ENCODE results near the gene SSC5D. TPM values are rescaled to one million over a fixed set of nuclear protein-coding genes. Genes with fewer than 3 reads are reported as not detected.

Gene SSC5D
- total RNA-seq, 1 experiment from 2014 or later, result 1.5 TPM

GRCh38 chr19:55472463-55472862 lies 15.8 kb upstream of the SSC5D start (continued):
- TF ChIP-seq, protein P1, sequence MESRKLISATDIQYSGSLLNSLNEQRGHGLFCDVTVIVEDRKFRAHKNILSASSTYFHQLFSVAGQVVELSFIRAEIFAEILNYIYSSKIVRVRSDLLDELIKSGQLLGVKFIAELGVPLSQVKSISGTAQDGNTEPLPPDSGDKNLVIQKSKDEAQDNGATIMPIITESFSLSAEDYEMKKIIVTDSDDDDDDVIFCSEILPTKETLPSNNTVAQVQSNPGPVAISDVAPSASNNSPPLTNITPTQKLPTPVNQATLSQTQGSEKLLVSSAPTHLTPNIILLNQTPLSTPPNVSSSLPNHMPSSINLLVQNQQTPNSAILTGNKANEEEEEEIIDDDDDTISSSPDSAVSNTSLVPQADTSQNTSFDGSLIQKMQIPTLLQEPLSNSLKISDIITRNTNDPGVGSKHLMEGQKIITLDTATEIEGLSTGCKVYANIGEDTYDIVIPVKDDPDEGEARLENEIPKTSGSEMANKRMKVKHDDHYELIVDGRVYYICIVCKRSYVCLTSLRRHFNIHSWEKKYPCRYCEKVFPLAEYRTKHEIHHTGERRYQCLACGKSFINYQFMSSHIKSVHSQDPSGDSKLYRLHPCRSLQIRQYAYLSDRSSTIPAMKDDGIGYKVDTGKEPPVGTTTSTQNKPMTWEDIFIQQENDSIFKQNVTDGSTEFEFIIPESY (IDR thresholded peaks at IDR 0.05; ENCODE audit: extremely low read depth, insufficient replicate concordance, low read length), result no peak
- TF ChIP-seq JUND (IDR thresholded peaks at IDR 0.05), result no peak
- TF ChIP-seq POLR2AphosphoS5 (IDR thresholded peaks at IDR 0.05; ENCODE audit: low read depth, low read length), result peak; percentile 80
- no peak for TF ChIP-seq ATF3 (IDR thresholded peaks at IDR 0.05)
- TF ChIP-seq FOSL1 (IDR thresholded peaks at IDR 0.05; ENCODE audit: low read depth), result no peak
- TF ChIP-seq SP1 (IDR thresholded peaks at IDR 0.05; ENCODE audit: low read depth), result peak; percentile 76

DNA sequence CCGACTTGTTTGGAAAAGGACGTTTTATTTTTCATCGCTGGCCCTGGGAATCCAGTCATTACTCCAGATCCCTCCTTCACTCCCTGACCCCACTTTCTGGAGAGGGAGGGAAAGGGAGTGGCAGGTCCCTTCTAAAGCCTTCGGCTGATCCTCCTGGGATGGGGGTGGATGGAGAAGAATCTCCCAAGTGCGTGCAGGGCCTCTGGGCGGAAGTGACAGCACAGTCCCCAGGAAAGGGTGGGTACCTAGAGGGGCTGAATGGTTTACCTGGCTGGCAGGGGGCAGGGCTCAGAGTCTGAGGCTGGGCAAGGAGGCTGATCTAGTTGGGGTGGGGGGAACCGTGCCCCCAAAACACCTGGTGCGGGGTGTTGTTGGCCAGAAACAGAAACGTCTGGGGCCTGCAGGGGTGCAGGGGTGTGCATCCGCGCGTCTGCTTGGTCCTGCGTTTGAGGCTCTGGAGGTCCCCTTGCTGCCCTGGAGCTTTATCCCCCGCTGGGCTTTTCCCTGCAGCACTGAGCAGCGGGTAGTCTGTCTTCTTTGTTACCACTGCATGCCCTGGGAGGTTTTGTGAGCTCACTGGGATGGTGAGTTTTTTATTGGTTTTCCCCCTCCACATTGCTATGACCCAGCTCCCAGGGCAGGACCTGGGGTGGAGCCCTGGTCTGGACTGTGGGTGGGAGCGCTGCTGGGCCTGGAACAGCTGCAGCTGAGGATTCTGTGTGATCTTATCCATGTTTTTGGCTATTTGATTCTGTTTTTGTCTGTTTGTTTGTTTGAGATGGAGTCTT lies 14.8 kb upstream of the SSC5D start:
- peaks cover 0 to 11% of the 10 kb centered on the region in 2 experiments; a peak in 2 of 4 replicates for H3K36me3 ChIP-seq (ENCODE audit: control insufficient read depth in 1 of 2, insufficient read depth in 2 of 2, low read length in 2 of 2)
- RAD21 ChIA-PET (ENCODE audit: low non-redundant PET in 1 of 2, low total read pairs in 2 of 2, uncharacterized antibody in 2 of 2, unreplicated experiment in 2 of 2), result interaction anchor here in 1 of 2 experiments (0.5 kb wide), 1 partner anchor 154 kb away, joined by 4 read pairs; no protein-coding TSS in a partner anchor
- H3K9me2 ChIP-seq (ENCODE audit: insufficient read depth), result no peaks in the 10 kb centered on the region
- peaks cover 37 to 56% of the 10 kb centered on the region in 2 experiments for H3K4me1 ChIP-seq (ENCODE audit: control insufficient read depth in 1 of 2, insufficient read depth in 2 of 2, low read length in 2 of 2)
- peak overlapping the region; percentile 98 for H3K27ac ChIP-seq (ENCODE audit: low read depth, low read length)
- no peaks in the 10 kb centered on the region for H3K27me3 ChIP-seq (ENCODE audit: insufficient read depth, low read length)
- intact Hi-C loops (cut with micrococcal nuclease), result loop anchor here (1.0 kb wide), 1 partner anchor 162 kb away; no protein-coding TSS in a partner anchor
- CTCF ChIA-PET, result interaction anchor here (0.6 kb wide), 1 partner anchor 151 kb away, joined by 4 read pairs; the partner anchor contains the start of gene ZNF784
- TF ChIP-seq EZH2 (IDR thresholded peaks at IDR 0.05) (no peak), EZH2phosphoT487 (IDR thresholded peaks at IDR 0.05; ENCODE audit: borderline replicate concordance) (no peak), POLR2A (IDR thresholded peaks at IDR 0.05; ENCODE audit: borderline replicate concordance, extremely low read depth, insufficient read depth, insufficient read length) (peak; percentile 90), TCF7L2 (IDR thresholded peaks at IDR 0.05; ENCODE audit: borderline replicate concordance, extremely low read depth, insufficient read depth, insufficient read length) (no peak), MAX (IDR thresholded peaks at IDR 0.05) (peak; percentile 84; the same call in 1 of the 2 replicates), EGR1 (IDR thresholded peaks at IDR 0.05; ENCODE audit: low read depth) (no peak), SIN3A (IDR thresholded peaks at IDR 0.05; ENCODE audit: low read depth) (peak; percentile 41; the same call in 1 of the 2 replicates), CBX3 (IDR thresholded peaks at IDR 0.05; ENCODE audit: low read depth) (no peak), POLR2AphosphoS5 (IDR thresholded peaks at IDR 0.05; ENCODE audit: low read depth, low read length) (peak; percentile 81)
- no peaks in the 10 kb centered on the region for H3K9me3 ChIP-seq (ENCODE audit: control insufficient read depth in 1 of 2, insufficient read depth in 1 of 2, low read depth in 1 of 2, low read length in 2 of 2)
- H3K4me3 ChIP-seq (replicated peaks in 1 of 2; ENCODE audit: low read depth in 1 of 2, low read length in 2 of 2), result peak overlapping the region; percentile 70 to 76
- H3K79me2 ChIP-seq (ENCODE audit: insufficient read depth, low read length), result peaks cover 38% of the 10 kb centered on the region
- no peak overlapping the region for H2AFZ ChIP-seq (ENCODE audit: low read depth, low read length, poor library complexity, severe bottlenecking)
- DNase-seq (ENCODE audit: low read depth, low spot score) (no peak), ATAC-seq (peak; percentile 43)
- POLR2A ChIA-PET, result interaction anchor here (1.0 to 1.7 kb wide), 3 partner anchors 11 to 193 kb away, joined by 3 to 6 read pairs (median 6); partner anchors contain the start of genes HSPBP1, ISOC2 and NAT14
- H3K4me2 ChIP-seq (ENCODE audit: low read length), result peak overlapping the region; percentile 87
- H4K20me1 ChIP-seq (ENCODE audit: insufficient read depth), result no peaks in the 10 kb centered on the region
- BruUV-seq (replicated peaks), result no TSS peak
- H3K9ac ChIP-seq (ENCODE audit: low read length), result peak overlapping the region; percentile 90
